RKO (cell line): ENCODE data around the gene NTM.
A peak's percentile ranks its signal among the peaks of the same experiment; 100 is the strongest.

ENCODE experiments used
- DNase-seq: peaks from one replicate; pipeline ENCODE4 v3.0.0-alpha.2; 2016; ENCODE audit warnings: low spot score

The NTM gene

DNA sequence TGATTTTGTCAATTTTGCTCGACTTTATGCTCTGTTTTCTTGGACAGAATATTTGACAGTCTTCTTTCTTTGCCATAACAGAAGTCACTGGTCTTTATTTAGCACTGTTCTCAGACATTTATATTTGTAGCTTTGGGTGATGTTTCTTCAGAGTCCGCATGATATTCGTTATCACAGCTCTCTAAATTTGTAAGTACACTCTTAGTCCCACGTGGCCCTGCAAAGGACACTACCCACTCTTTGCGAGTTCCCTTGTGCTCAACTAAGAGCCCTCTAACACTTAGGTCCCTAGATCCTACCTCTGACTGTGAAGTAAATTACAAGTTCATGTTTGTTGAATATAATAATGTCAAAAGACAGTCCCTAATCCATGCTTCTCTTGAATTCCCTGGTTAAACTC is 651.9 kb downstream of the NTM start:
- DNase-seq, result no peak

DNA sequence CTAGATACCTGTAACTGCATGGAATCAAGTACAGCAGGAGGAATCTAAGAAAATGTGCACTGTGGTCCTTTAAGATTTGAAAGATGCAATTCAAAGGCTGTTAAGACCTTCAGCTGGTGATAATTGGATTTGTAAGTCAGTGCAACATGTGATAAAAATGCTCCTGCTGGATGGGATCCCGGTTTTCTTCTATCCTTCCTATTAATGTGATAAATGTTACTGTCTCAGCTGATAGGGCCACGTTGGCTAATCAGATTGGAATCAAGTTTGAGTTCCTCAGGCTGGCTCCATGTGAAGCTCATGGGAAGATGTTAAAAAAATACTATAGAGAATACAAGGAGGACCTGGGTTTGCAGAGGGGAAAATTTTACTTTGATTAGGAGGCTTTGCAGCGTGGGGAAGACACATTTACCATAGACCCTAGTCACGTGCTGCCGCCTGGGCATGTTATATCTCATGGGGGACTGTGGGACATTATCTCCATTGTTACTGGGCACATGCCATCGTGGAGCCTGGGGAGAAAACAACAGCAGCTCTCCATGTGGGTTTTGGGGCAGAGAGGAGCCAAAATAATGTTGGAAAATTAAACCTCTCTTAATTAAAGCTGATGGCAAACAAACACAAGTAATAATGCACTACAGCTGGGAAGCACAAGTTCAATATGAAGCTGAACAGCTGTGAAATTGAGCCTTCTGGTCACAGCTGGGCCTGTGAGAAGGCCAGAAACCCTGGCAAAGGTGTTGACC is 652.5 kb downstream of the NTM start:
- DNase-seq, result no peak

DNA sequence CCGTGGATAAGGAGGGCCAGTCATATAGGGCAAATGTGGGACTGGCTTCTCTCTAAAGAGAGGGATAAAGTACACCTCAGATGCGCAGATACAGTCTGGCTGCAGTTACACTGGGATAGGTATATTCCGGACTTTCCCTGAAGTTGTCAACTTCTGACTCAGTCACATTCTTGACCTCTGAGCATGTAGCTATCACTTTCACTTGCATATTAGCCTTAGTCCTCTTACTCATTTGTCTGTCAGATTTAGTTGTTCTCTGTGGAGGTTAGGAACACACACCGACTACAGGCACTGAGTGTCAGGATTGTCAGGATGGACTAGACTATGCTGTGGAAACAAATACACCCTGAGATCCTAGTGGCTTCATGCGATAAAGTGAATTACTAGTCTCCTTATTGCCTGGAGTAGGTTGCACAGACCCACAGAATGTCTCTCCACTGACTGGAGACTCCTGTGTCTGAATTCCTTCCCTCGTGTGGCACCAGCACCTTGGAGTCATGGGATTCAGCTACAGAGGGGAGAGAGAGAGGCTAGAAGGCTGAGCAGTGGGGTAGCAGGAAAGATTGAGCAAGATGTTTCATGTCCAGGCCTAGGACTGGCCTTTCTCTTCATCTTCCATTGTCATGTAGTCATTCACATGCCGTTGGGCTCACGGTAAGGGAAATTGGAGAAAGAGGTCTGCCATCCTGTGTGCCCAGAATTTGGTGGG is 654.3 kb downstream of the NTM start:
- DNase-seq, result peak; percentile 72

DNA sequence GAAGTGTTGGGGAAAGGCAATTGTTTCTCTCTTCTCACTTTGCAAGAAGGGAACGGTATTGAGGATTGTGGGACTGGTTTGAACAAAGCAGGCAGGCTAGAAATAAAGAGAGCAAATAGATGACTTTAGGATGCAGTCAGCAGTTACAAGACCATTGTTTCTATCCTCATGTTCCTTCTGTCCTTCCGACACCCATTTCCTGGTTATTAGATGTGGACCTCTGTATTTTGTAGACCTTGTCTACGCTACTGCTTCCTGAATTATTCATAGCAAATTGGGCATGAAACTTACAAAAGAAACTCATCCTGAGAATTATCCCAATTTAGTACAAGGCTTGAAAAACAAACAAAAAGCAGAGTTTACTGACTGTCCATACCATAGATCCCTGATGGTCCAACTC is 656.3 kb downstream of the NTM start:
- no peak for DNase-seq

DNA sequence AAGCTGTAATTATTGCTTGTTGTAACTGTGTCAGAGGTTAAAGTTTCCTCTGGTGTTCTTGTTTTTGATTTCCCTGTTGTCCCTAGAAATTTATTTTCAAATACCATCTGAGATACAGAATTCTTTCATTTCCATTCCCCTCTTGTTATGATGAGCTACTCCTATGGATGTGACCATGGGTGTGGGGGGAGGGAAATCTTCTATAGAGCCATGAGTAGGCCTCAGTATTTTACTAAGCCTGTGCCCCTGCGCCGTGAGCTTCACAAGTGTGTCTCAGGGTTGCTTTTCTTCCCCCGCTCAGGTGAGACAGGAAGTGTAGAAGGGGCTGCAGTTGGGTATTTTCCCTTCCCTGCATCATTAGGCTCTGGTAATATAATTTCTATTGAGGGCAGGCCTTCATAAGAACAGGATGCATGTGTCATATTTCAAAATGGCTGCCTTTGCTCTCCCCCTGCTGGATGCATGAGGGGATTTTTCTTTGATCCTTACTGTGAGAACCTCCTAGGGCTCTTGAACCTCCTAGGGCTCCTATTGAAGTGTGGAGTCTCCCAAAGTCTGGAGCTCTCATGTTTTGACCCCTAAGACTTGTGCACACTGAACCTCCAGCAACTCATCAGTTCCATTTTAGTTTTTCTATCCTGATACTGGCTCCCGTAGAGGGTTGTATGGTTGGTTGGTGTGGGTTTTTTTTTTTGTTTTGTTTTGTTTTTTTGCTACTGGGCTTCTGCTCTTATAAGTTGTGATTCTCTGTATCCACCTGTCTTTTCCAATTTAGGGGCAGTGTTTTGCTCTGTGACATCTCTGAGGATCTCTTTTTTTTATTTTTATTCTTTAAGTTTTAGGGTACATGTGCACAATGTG is 658.2 kb downstream of the NTM start:
- DNase-seq, result peak; percentile 58

DNA sequence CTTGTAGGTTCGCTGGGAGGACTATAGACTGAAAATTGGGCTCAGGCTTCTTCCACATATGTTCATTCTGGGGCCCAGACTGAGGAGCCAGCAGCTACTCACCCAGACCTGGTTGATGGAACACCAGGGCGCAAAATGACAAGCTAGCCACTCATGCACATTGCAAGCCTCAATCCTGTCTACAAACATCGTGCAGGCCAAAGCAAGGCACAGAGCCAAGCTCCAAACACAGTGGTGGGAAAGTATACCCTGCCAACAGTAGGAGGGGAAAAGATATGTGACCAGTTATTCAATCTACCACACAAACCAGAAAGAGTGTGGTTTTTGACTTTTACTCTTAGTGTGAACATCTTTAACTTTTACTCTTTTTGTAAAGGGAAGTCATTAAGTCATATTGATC is 660.5 kb downstream of the NTM start:
- DNase-seq, result no peak

DNA sequence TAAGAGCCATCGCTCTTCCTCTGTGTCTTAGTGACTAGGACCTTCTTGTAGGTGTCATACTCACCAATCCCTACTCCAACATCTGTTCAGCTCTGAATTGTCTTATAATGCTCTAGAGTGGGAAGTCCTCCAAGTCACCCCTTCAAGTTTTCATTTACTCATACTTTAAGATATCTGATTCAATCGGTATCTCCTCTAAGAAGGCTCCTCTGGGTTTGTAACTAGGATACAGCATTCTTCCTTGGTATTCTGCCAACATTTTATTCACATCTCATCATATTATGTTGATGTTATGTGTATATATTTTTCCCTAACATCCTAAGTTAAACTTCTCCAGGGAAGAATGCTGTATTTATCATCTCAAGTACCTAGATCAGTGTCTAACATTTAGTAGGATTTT is 662.1 kb downstream of the NTM start:
- no peak for DNase-seq

DNA sequence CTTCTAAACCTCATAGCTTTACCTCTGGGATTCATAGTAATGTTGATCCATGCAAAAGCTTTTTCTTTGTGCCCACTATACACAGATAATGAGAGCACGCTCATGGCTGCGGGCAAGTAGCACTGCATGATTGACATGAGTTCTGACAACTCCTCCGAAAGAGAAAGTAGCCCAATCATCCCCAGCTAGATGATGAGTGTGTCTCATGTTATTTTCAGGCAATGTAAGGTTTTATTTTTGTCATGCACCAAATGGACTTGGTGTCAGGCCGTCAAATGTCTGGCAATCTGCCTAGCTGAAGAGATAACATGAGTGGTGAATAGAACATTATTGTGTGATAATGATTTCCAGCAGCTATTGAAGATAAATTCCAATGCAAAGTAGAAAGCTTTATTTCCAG is 662.6 kb downstream of the NTM start:
- DNase-seq, result no peak

DNA sequence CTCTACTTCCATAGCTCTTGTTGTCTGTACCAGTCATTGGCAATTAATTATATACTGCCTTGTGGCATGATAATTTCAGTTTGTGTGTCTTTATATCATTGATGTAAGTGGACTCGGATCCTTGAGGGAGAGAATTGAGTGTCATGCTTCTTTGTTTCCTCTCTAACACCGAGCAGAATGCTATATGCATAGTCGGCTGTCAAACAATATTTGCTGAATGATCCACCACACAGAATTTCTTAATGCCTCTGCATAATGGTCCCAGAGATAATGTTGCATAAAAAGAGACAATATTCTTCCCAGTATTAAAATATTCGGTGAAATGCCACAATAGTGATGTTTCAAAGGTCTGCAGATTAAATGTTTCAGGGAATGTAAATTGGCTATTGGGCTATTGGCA is 664.8 kb downstream of the NTM start:
- DNase-seq, result no peak

DNA sequence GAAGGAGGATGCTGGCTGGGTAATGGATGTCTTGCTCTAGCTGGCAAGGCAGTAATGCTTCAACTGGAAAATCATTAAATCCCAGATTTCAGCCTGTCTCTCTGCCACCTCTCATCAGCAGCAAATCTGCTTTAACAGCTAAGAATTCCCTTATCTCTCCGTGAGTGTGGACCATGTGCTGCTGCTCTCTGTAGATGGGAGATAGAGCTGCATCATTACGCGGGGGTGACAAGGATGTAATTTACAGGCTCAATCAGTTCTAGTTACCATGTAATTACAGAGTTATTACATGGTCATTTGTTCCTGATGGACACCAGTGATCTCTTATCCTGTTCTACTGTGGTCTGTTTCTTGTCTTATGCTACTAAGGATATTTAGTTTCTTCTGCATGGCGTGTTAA is 665.4 kb downstream of the NTM start:
- DNase-seq, result no peak

DNA sequence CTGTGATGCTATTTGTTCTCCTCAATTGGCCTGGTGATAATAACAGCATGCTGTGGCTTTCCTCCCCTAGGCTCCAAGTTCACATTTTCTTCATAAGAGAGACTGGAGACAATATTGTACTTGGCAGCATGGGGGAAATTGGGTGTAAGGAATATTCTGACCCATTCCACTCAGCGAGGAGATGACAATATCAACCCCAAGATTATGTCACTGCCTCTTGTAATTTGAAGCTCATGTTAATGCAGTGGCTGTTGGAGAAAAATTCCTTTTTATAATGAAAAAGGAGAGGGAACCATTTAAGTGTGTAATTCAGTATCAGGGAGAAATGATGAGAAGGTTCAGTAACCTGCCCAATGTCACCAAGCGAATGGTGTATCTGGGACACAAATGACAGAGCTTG is 665.8 kb downstream of the NTM start:
- no peak for DNase-seq

DNA sequence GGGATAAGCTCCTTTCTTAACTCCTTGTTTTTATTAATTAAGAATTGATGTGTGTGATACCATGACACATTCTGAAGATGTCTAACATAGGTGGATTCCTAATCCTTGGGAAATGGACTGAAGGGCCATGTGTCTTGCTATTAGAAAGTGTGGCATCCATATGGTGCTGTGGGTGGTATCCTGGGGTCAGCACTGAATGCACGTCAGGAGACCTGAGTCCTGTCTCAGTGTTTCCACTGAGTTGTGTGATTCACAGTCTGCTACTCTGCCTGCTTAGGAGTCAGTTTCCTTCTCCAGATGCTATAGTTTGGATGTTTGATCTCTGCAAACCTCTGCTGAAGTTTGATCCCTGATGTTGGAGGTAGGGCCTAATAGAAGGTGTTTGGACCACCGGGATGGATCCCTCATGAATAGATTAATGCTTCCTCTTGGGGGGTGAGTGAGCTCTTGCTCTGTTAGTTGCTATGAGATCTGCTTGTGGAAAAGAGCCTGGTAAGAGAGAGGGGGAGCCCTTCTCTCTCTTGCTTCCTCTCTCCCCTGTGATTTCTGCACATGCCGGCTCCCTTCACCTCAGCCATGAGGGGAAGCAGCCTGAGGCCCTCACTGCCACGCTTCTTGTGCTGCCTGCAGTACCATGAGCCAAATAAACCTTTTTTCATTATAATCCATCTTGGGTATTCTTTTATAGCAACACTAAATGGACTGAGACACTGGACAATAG is 666.5 kb downstream of the NTM start:
- no peak for DNase-seq

DNA sequence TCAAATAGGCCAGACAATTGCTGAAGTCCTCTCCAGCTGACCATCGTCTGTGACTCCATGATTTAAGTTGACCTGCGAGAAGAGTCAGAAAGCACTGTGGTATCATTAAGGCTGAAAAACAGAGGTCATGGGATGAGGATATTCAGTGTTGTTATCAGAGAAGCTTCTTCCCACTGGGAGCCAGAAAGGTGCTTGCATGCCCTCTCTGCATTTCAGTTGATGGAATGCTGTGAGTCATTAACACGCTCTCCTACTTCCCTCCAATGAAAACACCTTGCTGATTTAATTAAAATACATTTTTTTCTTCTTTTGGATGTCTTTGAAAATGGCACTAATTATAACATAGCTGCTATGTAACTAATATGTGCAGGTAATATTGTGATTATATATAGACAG is 667.0 kb downstream of the NTM start:
- no peak for DNase-seq

DNA sequence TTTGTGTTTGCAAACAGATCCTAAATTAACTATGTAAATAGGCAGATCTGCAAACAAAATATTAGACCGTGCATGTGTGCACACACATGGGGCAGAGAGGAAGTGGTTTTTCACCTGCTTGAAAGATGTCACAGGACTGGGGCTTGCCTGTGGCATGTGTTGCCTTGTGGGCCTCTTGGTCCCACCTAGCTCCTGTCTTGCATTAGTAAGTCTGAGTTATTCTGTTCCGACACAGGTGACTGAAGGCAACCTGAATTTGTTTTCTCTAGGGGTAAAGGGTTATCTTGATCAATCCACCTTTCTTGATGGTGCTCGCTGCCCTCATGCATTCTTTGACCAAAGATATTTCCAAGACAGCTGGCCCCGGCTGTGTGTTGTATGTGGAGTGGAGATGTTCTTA is 667.5 kb downstream of the NTM start:
- no peak for DNase-seq

DNA sequence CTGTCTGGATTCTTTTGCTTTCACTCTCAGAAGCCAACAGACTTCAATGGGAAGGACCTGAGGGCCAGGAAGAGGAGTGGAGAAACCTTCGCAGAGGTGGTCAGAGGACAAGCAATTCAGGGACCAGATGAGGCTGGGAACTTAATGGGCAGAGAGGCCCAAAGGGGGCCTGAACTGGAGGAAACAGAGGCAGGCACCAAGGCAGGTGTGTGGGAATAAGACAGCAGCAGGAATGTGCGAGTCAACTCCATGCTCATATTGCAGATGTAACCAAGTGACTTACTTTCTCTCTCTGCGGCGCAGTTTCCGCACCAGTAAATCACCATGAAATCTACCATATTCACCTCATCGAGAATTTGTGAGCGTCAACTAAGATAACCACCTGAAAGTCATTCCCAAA is 669.1 kb downstream of the NTM start:
- DNase-seq, result no peak

DNA sequence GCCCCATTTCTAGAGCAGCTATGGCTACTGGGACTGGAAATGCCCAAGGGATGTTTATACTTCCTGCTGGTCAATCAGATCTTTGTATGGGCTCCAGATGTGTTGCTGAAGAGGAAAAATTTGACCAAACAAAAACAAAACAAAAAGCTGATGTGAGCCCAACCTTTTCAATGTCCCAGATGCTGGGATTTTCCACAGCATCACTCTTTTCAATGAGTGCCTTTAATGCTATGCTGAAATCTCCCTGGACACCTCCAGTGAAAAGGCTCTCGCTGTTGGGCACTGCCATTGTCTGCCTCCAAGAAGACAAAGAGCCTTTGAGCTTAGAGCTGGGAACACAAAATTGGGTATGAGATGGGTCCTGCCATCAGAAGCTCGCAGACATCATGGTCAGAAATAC is 671.9 kb downstream of the NTM start:
- no peak for DNase-seq

DNA sequence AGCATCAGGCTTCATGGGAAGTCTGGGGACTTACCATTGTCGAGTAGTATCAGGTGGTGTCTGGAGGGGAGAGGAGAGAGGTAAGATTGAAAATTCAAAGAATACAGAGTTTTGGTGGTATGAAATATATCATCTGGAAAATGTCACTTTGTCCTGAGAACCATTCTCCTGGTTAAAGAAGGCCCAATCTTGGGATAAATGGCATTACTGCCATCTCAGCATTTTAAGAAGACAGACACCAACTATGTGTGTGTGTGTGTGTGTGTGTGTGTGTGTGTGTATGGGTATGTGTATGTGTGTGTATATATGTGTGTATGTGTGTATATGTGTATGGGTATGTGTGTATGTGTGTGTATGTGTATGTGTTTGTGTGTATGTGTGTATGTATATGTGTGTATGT is 673.3 kb downstream of the NTM start:
- DNase-seq, result no peak

DNA sequence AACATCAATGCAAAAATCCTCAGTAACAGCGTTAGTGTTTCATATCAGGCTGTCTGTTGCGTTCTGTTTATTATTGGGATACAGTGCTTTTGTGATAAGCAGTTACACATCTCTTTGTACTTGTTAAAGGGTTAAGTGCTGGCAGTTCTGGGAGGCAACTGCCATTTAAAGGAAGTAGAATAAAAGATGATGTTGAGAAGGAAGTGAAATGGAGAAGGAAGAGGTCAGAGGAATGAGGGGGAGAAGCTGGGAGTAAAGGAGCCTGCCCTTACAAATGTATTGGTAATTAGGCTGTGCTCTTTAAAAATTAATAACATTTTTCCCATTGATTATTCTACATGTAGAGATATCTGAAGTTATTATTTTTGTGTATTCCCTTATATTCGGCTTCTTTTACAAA is 674.7 kb downstream of the NTM start:
- no peak for DNase-seq

DNA sequence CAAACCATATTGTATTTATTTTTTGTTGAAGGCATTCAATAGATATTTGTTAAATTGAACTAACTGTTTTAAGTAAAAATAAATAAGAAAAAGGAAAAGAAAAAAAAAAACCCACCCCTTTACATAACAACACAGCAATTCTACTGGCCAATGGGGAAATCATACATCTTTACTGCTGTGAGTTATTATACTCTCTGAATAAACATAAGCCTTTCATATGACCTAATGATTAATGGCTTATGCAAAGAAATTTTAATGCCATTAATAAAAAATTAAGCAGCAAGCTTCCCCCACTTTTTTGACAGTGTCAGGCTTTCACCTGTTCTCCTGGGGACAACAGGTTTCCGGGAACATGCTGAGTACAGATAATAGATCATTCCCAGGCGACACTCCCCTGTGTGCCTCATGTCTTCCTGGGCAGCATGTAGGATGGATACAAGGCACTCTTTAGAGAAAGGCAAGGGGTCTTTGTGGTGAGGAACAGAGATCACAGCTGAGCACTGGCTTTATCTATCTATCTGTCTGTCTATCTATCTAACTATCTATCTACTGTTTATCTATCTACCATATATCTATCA is 676.0 kb downstream of the NTM start:
- DNase-seq, result no peak

DNA sequence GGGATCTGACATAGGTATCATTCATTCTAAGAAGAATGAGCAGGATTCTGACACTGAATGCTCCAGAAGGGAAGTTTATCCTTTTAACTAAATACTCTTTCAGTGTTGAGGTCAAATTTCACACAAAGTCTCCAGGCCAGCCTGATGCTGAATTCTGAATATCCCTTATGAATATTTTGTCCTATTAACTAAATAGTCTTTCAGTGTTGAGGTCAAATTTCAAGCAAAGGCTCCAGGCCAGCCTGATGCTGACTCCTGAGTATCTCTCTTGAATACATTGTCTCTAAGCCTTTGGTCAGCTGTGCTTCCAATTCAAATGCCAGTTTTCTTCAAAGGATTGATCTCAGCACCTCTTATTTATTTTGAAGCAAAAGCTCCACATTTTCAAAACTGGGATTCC is 676.8 kb downstream of the NTM start:
- no peak for DNase-seq

DNA sequence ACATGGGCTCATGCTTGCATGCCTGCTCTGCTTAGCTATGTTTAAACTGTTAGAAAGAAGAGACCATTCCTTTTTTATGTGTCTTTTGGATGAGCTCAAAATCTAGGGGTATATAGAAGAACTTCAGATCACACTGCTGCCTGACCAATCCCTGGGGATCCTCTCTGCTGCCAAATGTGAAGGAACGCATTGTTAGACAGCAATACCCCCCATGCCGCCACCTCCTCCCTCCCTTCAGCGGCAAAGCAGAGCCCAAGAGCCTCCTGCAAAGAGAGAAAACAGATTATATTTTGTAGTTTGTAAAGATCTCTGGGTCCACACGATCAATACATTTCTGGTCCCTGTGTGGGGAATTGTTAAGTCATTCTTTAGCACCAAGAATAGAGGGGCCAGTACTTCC is 677.6 kb downstream of the NTM start:
- DNase-seq, result no peak

DNA sequence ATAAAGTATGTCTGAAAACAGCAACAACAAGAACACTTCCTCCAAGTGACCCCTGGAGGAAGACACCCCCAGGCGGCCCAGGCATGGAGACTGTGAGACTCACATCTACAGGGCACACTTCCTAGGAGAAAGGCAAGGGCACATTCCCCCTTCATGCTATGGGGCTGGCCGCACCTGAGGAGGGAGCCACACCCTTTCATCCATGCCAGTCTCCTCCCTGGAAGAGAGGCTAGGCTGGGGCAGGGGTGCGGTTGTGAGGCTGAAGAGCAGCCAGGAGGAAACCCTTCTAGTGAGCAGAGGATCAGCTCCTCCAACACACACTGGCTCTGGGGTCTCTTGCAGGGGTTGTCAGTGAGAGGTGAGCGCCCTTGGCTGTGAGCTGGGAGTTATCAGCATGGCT is 678.8 kb downstream of the NTM start:
- no peak for DNase-seq
